HEK293 (cell line): ENCODE measurements around the gene C9orf57.

Source experiments
- CTCF ChIA-PET: fragments of 350-600 bp; formaldehyde crosslinking; extraction: SDS; loops from one replicate; lab custom pipeline; 2021; ENCODE audit warnings: antibody characterized with exemption; lab: Yijun Ruan, JAX
- POLR2A ChIA-PET: fragments of 300-600 bp; formaldehyde crosslinking; extraction: SDS; loops from one replicate; lab custom pipeline; 2020; ENCODE audit warnings: antibody characterized with exemption, inconsistent platforms; lab: Yijun Ruan, JAX
- H3K27ac ChIP-seq: fragments of 200-500 bp; sonication (Bioruptor generic); 2 replicates; pipeline ENCODE4 v1.5.1; 2014; ENCODE audit warnings: low read depth, low read length, control low read depth, inconsistent platforms; ENCODE audit errors: extremely low read depth
- H3K36me3 ChIP-seq, 2 experiments: fragments of 200-500 bp in 1 of 2; sonication (Bioruptor generic) in 1 of 2; 1 replicate in 1 of 2; 2 replicates in 1 of 2; pipeline ENCODE4 v1.5.1; 2014 to 2017; ENCODE audit warnings: inconsistent platforms in 2 of 2, low read length in 2 of 2; ENCODE audit not compliant: control insufficient read depth in 2 of 2, insufficient read depth in 1 of 2
- H3K4me1 ChIP-seq: fragments of 200-500 bp; sonication (Bioruptor generic); 2 replicates; pipeline ENCODE4 v1.5.1; 2014; ENCODE audit warnings: mild to moderate bottlenecking, low read length, inconsistent platforms; ENCODE audit not compliant: control insufficient read depth, insufficient read depth
- H3K4me3 ChIP-seq: 2 replicates; pipeline ENCODE4 v1.5.1; 2011; ENCODE audit warnings: low read depth, mild to moderate bottlenecking, control low read depth, low read length, moderate library complexity
- H3K9me3 ChIP-seq: fragments of 200-500 bp; sonication (Bioruptor generic); 2 replicates; pipeline ENCODE4 v1.5.1; 2014; ENCODE audit warnings: low read depth, low read length, inconsistent platforms; ENCODE audit not compliant: control insufficient read depth, insufficient read depth
- BCL11A ChIP-seq: fragments of 450-650 bp; formaldehyde crosslinking; IDR thresholded peaks from 2 replicates; pipeline ENCODE4 v1.5.1; 2016; ENCODE audit warnings: low read depth, missing biosample characterization, missing genetic modification characterization
- CTCF ChIP-seq: fragments of 450-650 bp; formaldehyde crosslinking; IDR thresholded peaks from 2 replicates; pipeline ENCODE4 v1.5.1; 2016; ENCODE audit warnings: missing biosample characterization, missing genetic modification characterization
- FEZF1 ChIP-seq: fragments of 450-650 bp; formaldehyde crosslinking; IDR thresholded peaks from 2 replicates; pipeline ENCODE4 v1.5.1; 2016; ENCODE audit warnings: missing biosample characterization, missing genetic modification characterization
- PRDM10 ChIP-seq: fragments of 450-650 bp; formaldehyde crosslinking; IDR thresholded peaks from 2 replicates; pipeline ENCODE4 v1.5.1; 2016; ENCODE audit warnings: missing biosample characterization, missing genetic modification characterization
- TRIM28 ChIP-seq: IDR thresholded peaks from 2 replicates; pipeline ENCODE4 v1.6.1; 2011; ENCODE audit warnings: low read length, control low read depth, borderline replicate concordance
- ZBTB21 ChIP-seq: fragments of 450-650 bp; formaldehyde crosslinking; IDR thresholded peaks from 2 replicates; pipeline ENCODE4 v1.5.1; 2017; ENCODE audit warnings: missing biosample characterization, missing genetic modification characterization
- ZBTB48 ChIP-seq: fragments of 450-650 bp; formaldehyde crosslinking; IDR thresholded peaks from 2 replicates; pipeline ENCODE4 v1.5.1; 2016; ENCODE audit warnings: missing biosample characterization, missing genetic modification characterization
- ZNF132 ChIP-seq: fragments of 450-650 bp; formaldehyde crosslinking; IDR thresholded peaks from 2 replicates; pipeline ENCODE4 v1.5.1; 2017; ENCODE audit warnings: missing biosample characterization, missing genetic modification characterization, borderline replicate concordance
- ZNF184 ChIP-seq: fragments of 450-650 bp; IDR thresholded peaks from 2 replicates; pipeline ENCODE4 v1.5.1; 2018; ENCODE audit warnings: missing biosample characterization, mild to moderate bottlenecking, missing genetic modification characterization
- ZNF223 ChIP-seq: fragments of 450-650 bp; formaldehyde crosslinking; IDR thresholded peaks from 2 replicates; pipeline ENCODE4 v1.5.1; 2016; ENCODE audit warnings: missing biosample characterization, missing genetic modification characterization
- ZNF24 ChIP-seq: fragments of 450-650 bp; formaldehyde crosslinking; IDR thresholded peaks from 2 replicates; pipeline ENCODE4 v1.5.1; 2016; ENCODE audit warnings: missing biosample characterization, missing genetic modification characterization
- ZNF274 ChIP-seq, 2 experiments: fragments of 200-500 bp in 1 of 2; fragments of 450-650 bp in 1 of 2; sonication (Bioruptor generic) in 1 of 2; formaldehyde crosslinking in 1 of 2; IDR thresholded peaks; 2 replicates each; pipeline versions ENCODE4 v1.5.1 to v1.6.1; 2014 to 2016; ENCODE audit warnings: borderline replicate concordance in 1 of 2, inconsistent platforms in 1 of 2, low read length in 1 of 2, missing biosample characterization in 1 of 2, missing genetic modification characterization in 1 of 2
- ZNF280C ChIP-seq: fragments of 450-650 bp; formaldehyde crosslinking; IDR thresholded peaks from 2 replicates; pipeline ENCODE4 v1.5.1; 2016; ENCODE audit warnings: missing biosample characterization, missing genetic modification characterization
- ZNF302 ChIP-seq: fragments of 450-650 bp; formaldehyde crosslinking; IDR thresholded peaks from 2 replicates; pipeline ENCODE4 v1.5.1; 2016; ENCODE audit warnings: missing biosample characterization, missing genetic modification characterization, low read depth
- ZNF521 ChIP-seq: fragments of 450-650 bp; formaldehyde crosslinking; IDR thresholded peaks from 2 replicates; pipeline ENCODE4 v1.5.1; 2017; ENCODE audit warnings: missing biosample characterization, mild to moderate bottlenecking, missing genetic modification characterization
- ZNF621 ChIP-seq: fragments of 450-650 bp; formaldehyde crosslinking; IDR thresholded peaks from 2 replicates; pipeline ENCODE4 v1.5.1; 2017; ENCODE audit warnings: missing biosample characterization, missing genetic modification characterization
- ZNF629 ChIP-seq: fragments of 450-650 bp; formaldehyde crosslinking; IDR thresholded peaks from 2 replicates; pipeline ENCODE4 v1.5.1; 2017; ENCODE audit warnings: missing biosample characterization, missing genetic modification characterization
- ZNF768 ChIP-seq: fragments of 450-650 bp; formaldehyde crosslinking; IDR thresholded peaks from 2 replicates; pipeline ENCODE4 v1.5.1; 2018; ENCODE audit warnings: missing biosample characterization, mild to moderate bottlenecking, missing genetic modification characterization
- ZSCAN23 ChIP-seq: fragments of 450-650 bp; formaldehyde crosslinking; IDR thresholded peaks from 2 replicates; pipeline ENCODE4 v1.5.1; 2016; ENCODE audit warnings: missing biosample characterization, missing genetic modification characterization
- ZSCAN4 ChIP-seq: fragments of 450-650 bp; formaldehyde crosslinking; IDR thresholded peaks from 2 replicates; pipeline ENCODE4 v1.5.1; 2017; ENCODE audit warnings: missing biosample characterization, missing genetic modification characterization
- ZXDB ChIP-seq: fragments of 450-650 bp; formaldehyde crosslinking; IDR thresholded peaks from 2 replicates; pipeline ENCODE4 v1.5.1; 2016; ENCODE audit warnings: missing biosample characterization, missing genetic modification characterization
- TF ChIP-seq, protein P1 (sequence below): fragments of 450-650 bp; formaldehyde crosslinking; IDR thresholded peaks from 2 replicates; pipeline ENCODE4 v1.5.1; 2016; ENCODE audit warnings: missing biosample characterization, missing genetic modification characterization
- TF ChIP-seq, protein P2 (sequence below): fragments of 450-650 bp; formaldehyde crosslinking; IDR thresholded peaks from 2 replicates; pipeline ENCODE4 v1.5.1; 2016; ENCODE audit warnings: missing biosample characterization, missing genetic modification characterization
- TF ChIP-seq, protein P3 (sequence below): fragments of 450-650 bp; IDR thresholded peaks from 2 replicates; pipeline ENCODE4 v1.5.1; 2018; ENCODE audit warnings: missing biosample characterization, missing genetic modification characterization

C9orf57 gene

GRCh38 chr9:72043576-72043975 is 16.8 kb downstream of the C9orf57 start (continued):
- no peak for TF ChIP-seq ZSCAN4 (tag by site-specific recombination)
- TF ChIP-seq ZNF274 (IDR thresholded peaks at IDR 0.05; ENCODE audit: low read length) = no peak
- TF ChIP-seq ZNF274 (tag by site-specific recombination; IDR thresholded peaks at IDR 0.05; ENCODE audit: borderline replicate concordance) = no peak
- no peak for TF ChIP-seq FEZF1
- TF ChIP-seq ZBTB21 (tag by site-specific recombination) = no peak
- TF ChIP-seq, protein P1, sequence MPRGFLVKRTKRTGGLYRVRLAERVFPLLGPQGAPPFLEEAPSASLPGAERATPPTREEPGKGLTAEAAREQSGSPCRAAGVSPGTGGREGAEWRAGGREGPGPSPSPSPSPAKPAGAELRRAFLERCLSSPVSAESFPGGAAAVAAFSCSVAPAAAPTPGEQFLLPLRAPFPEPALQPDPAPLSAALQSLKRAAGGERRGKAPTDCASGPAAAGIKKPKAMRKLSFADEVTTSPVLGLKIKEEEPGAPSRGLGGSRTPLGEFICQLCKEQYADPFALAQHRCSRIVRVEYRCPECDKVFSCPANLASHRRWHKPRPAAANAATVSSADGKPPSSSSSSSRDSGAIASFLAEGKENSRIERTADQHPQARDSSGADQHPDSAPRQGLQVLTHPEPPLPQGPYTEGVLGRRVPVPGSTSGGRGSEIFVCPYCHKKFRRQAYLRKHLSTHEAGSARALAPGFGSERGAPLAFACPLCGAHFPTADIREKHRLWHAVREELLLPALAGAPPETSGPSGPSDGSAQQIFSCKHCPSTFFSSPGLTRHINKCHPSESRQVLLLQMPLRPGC (tag by site-specific recombination) = no peak
- TF ChIP-seq ZNF223 (tag by site-specific recombination) = no peak
- no peak for TF ChIP-seq ZNF621 (tag by site-specific recombination)
- TF ChIP-seq ZSCAN23 (tag by site-specific recombination) = no peak
- no peak for TF ChIP-seq ZNF629 (tag by site-specific recombination)
- no peak for TF ChIP-seq BCL11A (tag by site-specific recombination)
- TF ChIP-seq TRIM28 = no peak
- TF ChIP-seq ZNF184 = no peak
- TF ChIP-seq, protein P2, sequence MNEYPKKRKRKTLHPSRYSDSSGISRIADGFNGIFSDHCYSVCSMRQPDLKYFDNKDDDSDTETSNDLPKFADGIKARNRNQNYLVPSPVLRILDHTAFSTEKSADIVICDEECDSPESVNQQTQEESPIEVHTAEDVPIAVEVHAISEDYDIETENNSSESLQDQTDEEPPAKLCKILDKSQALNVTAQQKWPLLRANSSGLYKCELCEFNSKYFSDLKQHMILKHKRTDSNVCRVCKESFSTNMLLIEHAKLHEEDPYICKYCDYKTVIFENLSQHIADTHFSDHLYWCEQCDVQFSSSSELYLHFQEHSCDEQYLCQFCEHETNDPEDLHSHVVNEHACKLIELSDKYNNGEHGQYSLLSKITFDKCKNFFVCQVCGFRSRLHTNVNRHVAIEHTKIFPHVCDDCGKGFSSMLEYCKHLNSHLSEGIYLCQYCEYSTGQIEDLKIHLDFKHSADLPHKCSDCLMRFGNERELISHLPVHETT (tag by site-specific recombination) = no peak

DNA sequence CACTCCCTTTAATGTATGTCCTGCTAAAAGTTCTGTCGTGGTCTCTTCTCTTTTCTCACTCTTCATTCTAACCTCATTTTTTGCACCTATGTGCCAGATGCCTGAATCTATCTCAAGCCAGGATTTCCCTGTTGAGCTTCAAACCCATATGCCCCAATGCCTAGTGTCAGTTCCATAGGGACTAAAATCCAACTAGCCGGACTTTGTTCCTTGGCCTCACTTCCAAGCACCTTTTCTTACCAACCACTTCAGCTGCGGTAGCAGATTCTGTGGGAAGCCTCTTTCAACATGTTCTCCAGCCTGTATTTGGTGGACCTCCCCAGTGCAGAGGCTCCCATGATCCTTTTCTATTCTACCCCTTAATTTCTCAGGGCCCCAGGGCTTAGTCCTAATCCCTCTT is 17.5 kb downstream of the C9orf57 start:
- Histone ChIP-seq H3K36me3 (no peaks in the 10 kb centered on the region), H3K27ac (no peak overlapping the region), H3K4me1 (0 out of 2 replicates have a peak, but pooled peaks cover 3% of the 10 kb centered on the region), H3K9me3 (no peaks in the 10 kb centered on the region), H3K4me3 (no peak overlapping the region)
- ChIA-PET CTCF (interaction anchor here (0.7 kb wide), 1 partner anchor 801 kb away, joined by 3 read pairs; no protein-coding TSS in a partner anchor), POLR2A (no interaction called here)
- no peak for TF ChIP-seq ZNF24 (tag by site-specific recombination)
- no peak for TF ChIP-seq PRDM10 (tag by site-specific recombination)
- no peak for TF ChIP-seq ZNF132 (tag by site-specific recombination)
- no peak for TF ChIP-seq ZXDB (tag by site-specific recombination)
- TF ChIP-seq ZNF280C (tag by site-specific recombination) = no peak
- TF ChIP-seq ZNF302 = no peak
- no peak for TF ChIP-seq ZNF521
- TF ChIP-seq, protein P3, sequence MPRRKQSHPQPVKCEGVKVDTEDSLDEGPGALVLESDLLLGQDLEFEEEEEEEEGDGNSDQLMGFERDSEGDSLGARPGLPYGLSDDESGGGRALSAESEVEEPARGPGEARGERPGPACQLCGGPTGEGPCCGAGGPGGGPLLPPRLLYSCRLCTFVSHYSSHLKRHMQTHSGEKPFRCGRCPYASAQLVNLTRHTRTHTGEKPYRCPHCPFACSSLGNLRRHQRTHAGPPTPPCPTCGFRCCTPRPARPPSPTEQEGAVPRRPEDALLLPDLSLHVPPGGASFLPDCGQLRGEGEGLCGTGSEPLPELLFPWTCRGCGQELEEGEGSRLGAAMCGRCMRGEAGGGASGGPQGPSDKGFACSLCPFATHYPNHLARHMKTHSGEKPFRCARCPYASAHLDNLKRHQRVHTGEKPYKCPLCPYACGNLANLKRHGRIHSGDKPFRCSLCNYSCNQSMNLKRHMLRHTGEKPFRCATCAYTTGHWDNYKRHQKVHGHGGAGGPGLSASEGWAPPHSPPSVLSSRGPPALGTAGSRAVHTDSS (tag by site-specific recombination) = no peak
- TF ChIP-seq ZNF768 (tag by site-specific recombination) = no peak
- TF ChIP-seq ZBTB48 (tag by site-specific recombination) = no peak
- no peak for TF ChIP-seq CTCF (tag by site-specific recombination)
